HG02588 (cell line): ENCODE results near the gene ATXN2.

Source experiments
- ATAC-seq: cut with Tn5 transposase; IDR thresholded peaks from one replicate; pipeline ENCODE4 v1.9.1; 2021; ENCODE audit warnings: mild to moderate bottlenecking, moderate library complexity; ENCODE audit not compliant: unreplicated experiment

ATXN2 gene

DNA sequence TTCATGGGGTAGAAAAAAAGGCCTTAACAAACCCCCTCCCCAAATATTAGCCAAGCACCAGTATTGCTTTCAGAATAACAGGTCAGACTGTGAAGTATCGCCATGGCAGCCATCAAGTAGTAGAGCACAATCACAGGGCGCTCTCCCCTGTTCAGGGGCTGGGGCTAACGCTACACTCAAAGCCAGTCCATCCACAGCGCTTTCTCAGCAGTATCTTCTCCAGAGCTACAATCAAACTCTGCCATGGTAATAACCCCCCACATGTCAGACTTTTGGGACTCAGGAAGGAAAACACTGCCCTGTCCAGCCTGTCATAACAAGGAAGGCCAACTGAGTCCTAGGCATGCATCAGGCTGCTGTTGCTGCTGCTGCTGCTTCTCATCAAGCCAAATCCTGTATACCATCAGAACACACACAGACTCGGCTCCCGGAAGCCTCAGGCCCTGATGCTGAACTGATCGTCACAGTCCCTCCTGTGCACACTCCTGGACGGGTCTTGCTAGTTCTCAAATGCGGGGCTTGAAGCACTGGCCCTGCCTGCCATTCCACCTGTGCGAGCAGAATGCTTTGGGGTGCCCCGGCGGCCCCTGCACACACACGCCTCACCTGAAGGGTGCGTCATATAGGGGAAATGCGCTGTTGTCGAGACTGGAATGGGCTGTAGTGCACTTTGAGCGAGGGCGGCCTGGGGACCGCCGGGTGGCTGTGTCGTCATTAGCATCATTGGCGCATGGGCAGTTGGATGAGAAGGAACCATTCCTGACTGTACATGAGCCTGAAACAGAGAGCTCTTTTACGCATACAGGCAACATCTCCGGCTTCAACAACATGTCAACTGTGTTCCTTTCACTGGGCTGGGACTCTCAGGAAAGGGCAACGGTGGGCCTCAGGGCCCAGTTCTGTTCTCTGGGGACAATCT lies 145.8 kb downstream of the ATXN2 start:
- ATAC-seq: no peak

DNA sequence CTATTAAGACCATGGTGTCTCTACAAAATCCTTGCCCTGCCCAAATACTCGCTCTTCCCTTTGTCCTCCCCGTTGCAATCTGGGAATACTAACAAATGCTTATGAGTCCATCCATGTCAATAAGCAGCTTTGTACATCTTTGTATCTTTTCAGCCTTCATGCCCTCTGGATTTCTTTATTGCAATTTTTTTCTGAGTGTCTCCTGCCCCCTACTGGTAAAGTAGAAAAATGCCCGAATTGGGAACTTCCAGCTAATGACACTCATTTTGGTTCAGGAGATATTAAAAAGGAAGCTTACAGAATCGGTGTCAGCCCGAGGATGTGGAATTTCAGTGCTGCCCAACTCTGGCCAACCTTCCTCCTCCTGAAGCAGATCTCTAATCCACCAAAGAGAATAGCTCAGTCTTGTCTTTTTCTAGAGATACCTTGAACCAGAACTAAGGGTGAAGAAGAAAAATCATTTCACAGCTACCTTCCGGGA lies 147.4 kb downstream of the ATXN2 start:
- ATAC-seq: no peak

DNA sequence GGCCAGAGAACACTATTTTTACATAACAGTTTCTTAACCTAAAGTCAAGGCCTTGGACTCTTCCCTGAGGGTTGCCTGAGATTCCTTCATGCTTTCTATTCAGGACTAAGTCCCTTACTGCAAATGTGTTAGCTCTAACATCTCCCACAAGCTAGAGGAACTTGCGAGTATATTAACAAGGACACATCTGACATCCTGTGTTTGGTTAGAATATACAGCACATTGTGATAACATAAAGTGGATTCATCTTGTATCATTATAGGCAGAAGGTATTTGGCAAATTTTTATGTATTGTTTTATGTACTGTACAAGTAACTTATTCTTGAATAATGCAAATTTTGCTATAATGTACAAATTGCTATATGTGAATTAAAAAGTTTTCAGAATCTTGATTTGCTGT lies 147.9 kb downstream of the ATXN2 start:
- no peak for ATAC-seq

DNA sequence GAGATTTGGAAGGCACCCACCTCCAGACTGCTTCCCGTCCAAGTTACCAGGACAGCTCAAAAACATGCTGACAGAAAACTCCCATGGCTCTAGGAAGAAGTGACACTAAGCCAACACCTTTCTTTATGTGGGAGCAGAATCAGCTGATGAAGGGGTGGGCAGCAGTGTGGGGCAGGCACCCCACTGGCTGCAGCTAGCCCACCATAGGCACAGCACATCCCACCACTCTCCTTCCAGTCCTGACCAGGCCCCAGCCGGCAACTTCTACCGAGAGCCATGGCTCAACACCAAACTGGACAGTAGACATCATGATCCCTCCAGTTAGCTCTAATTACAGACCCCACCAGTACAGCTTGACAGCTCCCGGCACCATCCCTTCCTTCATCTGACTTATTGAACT lies 148.4 kb downstream of the ATXN2 start:
- ATAC-seq: no peak

DNA sequence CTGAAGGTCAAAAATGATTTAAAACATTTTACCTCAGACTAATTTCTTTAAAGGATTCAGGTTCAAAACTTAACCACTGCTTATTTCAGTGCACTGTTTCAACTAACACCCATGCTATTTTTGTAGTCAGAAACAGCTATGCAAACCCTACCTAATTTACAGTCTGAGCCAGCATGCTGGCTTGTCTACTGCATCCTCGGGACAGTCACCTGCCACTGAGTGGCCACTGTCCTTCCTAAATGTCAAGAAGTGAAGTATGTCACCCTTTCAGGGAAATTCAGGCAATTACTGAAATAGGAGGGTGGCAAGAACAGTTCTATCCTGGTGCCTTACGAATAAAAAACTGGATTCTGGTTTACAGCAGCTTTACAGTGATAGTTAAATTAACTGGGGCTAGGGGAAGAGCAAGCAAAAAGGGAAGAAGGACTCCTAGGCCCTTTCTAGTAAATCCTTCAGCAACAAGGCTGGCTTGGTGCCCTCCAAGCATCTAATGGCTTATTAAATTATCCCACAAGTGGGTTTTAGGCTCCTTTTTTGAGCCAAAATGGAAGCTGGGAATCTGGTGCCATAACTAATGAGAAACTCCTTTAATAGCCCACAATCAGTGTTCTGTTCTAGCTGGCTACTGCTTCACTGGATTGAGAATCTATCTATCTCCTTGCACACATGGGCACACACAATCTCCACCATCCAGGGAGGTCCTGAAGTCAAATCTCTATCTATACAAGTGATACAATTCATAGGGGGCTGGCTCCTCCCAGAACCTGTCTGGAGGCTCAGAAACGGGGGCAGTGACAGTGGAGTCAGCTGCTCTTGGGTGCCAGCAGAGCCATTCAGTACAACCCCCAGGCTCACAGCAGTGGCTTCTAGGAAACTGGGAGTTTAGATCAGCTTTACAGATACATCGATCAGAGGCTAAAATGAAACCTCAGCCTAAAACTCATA lies 150.0 kb downstream of the ATXN2 start:
- ATAC-seq: no peak

DNA sequence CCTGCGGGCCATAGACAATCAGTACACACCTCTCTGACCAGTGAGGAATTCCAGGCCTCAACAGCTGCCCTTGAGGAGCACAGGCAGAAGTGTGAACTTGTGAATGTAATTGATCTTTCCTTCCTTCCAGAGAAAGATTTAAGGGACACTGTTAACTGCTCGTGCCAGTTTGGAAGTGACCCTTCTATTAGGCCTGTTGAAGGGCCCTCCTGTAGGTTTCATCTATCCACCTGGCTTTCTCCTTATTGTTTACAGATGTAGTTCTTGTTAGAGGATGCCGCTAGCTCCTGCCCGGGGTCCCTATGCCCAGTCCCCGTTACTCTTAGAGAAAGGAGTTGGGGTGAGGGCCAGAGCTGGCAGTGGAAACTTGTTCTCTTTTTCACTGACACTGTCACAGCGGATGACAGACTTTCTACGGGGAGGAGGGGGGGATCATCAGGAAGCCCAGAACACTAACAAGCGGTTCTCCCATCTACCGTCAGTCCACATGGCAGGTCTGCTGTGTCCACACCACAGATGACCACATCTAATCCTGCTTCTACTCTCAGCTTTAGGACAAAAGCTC lies 150.8 kb downstream of the ATXN2 start:
- ATAC-seq: no peak

DNA sequence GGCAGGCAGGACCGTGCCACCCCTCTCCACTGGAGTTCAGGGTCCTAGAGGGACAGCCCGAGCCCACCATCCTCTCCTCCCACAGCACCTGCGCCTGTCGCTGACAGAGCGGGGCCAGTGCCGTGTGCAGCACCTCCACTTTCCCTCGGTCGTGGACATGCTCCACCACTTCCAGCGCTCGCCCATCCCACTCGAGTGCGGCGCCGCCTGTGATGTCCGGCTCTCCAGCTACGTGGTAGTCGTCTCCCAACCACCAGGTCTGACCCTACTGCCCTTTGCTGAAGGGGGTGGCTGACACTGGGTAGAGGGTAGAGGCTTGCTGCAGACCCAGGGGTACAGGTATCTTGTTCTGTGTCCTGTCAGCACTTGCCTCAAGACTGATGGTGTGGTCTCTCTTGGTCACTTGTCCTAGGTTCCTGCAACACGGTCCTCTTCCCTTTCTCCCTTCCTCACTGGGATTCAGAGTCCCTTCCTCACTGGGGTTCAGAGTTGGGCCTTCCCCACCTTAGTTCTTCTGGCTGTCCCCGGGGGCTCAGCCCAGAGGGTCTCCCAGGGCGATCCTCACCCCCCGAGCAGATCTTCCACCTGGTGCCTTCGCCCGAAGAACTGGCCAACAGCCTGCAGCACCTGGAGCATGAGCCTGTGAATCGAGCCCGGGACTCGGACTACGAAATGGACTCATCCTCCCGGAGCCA lies 151.4 kb downstream of the ATXN2 start:
- ATAC-seq: no peak

DNA sequence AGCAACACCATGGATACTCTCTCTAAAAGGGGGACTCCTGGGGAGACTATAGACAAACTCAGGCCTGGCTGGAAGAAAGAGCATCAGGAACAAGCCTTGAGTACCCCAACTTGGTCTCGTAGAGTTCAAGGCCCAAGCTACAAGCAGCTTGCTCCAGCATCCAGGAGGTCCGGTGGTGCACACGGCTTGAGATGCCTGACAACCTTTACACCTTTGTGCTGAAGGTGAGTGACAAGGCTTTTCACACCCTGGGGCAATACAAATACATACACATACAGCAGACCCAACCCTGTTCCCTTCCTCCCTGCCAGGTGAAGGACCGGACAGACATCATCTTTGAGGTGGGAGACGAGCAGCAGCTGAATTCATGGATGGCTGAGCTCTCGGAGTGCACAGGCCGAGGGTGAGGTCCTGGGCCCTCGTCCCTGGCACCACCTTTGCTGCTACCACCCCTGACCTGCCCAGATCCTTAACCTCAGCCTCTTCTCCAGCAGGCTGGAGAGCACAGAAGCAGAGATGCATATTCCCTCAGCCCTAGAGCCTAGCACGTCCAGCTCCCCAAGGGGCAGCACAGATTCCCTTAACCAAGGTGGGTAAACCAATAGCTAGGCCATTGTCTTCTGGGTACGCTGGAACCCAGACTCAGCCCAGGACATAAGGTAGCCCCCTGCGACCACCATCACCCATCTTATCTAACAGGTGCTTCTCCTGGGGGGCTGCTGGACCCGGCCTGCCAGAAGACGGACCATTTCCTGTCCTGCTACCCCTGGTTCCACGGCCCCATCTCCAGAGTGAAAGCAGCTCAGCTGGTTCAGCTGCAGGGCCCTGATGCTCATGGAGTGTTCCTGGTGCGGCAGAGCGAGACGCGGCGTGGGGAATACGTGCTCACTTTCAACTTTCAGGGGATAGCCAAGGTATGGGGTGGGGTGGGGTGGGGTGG lies 152.2 kb downstream of the ATXN2 start:
- ATAC-seq: no peak

DNA sequence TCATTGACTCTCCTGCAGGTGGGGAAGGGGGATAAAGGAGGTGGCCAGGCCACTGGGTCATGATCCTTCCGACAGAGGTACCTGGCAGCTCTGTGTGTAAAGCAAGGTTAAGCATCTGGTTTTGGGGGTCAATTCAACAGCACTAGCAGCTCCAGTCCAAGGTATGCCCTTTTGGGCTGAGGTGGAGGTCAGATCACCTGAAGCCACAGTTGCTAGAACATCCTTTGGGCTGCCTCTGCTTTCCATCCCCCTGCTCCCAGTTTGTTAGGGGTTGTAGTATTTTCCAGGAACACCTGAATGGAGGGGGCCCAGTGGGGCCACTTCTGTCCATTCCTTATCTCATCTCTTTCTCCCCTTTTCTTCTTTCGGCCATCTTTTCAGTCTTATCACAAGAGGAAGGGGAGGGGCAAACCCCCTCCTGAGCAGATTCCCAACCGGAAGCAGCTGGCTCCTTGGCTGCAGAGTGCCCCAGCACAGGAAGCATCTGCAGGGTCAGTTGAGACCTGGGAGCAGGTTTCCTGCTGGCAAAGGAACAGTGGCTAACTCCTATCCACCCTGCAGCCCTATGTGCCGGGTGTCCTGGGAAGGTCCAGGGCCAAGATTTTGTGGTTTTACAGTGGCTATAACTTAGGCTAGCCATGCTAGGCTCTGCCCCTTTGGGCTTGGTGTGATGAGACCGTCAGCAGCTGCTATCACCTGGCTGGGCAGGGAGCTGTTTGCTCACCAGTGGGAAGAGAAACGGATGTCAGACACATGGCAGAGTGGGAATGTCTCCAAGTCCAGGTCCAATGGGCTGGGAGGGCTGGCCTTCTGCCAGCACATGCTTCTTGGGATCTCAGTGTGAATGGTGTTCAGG lies 153.2 kb downstream of the ATXN2 start:
- no peak for ATAC-seq

DNA sequence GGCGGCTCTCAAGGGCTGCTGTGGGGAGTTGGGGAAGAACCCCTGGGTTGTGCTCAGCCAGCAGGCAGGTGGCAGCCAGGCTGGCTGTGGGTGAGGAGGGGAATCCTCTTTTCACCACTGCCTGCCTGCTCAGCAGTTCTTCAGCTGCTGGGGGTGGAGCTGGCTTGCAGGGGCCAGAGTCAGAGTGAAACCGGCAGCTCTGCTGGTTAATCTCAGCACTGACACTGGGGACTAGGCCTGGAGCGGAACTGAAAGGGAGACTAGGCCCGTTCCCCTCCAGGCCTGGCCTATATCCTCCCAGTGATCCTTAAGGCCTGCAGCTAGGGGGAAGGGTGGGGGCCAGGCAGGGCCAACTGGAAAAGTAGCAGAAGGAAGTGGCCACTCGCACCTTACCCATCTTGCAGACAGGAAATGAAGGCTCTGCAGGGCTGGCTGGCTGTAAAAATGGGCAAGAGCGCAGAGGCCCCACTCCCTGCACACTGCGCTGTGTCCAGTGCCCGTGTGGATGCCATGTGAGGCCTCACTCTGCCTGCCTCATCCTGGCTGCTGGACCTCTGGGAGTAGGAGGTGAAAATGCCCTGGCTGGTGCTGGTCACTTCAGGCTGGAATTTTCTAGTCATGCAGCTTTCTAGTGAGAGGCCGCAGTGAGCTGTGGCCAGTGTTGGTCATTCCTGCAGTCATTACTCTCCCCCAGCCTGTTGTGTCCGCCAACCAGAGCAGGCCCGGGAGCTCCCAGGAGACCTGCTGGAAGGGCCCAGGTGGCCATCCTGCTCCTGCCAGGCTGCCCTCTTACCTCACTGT lies 154.0 kb downstream of the ATXN2 start:
- peak; percentile 89 for ATAC-seq

DNA sequence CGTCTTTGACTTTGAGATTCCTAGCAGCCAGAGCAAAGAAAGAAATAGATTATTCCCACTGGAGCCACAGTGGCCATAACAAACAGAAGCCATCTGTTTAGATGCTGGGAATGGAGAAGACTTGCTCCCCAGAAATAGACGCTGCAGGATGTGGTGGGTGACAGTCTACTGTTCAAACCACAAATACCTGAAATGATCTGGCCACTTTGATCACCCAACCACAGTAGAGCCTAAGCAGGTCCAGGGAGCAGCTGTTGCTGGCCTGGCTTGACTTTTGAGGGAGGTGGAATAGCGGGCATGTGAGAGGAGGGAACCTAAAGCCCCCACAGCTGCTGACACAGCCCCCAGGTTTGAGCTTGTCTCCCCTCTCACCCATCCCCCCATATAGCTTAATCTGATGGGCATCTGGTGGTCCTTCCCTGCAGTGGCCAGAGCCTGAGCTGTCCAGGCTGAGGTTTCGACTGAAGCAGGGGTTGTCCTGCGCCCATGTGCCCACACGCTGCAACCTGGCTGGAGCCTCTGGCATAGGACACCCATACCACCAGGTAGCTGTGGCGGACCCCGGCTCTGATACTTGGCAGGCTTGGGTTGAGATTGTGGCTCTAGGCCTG lies 154.7 kb downstream of the ATXN2 start:
- peak; percentile 28 for ATAC-seq

DNA sequence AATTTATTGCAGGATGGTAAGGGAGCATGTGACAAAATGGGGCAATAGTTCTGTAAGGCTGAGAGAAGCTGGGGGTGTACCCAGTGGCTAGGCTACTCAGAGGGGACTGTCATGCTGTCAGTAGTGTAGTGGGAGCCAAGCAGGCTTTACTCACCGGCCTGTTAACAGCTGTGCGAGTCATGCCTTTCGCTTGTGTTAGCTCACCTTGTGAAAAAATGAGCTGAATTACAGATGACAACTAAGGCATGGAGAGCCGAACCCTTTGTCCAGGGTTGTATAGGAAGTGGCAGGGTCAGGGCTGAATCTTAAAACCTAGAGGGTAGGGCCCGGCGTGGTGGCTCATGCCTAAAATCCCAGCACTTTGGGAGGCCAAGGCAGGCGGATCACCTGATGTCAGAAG lies 155.5 kb downstream of the ATXN2 start:
- ATAC-seq: no peak

DNA sequence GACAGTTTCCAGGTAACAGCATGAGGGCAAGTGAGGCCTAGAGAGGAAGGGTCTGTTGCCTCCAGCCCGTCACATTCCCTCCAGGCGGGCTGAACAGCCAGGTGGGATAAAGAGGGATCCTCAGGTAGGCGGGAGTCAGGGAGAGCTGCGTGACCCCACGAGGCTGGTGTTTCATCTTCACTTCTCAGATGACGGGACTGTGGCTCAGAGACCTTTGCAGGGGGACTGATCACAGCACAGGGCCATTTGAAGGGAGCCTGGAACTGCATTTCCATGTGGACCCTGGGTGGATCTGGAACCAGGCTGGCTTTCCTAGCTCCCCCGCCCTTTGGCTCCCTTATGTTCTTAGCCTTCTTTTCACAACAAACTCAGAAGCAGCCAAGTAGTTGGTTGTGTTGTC lies 156.0 kb downstream of the ATXN2 start:
- ATAC-seq: no peak

DNA sequence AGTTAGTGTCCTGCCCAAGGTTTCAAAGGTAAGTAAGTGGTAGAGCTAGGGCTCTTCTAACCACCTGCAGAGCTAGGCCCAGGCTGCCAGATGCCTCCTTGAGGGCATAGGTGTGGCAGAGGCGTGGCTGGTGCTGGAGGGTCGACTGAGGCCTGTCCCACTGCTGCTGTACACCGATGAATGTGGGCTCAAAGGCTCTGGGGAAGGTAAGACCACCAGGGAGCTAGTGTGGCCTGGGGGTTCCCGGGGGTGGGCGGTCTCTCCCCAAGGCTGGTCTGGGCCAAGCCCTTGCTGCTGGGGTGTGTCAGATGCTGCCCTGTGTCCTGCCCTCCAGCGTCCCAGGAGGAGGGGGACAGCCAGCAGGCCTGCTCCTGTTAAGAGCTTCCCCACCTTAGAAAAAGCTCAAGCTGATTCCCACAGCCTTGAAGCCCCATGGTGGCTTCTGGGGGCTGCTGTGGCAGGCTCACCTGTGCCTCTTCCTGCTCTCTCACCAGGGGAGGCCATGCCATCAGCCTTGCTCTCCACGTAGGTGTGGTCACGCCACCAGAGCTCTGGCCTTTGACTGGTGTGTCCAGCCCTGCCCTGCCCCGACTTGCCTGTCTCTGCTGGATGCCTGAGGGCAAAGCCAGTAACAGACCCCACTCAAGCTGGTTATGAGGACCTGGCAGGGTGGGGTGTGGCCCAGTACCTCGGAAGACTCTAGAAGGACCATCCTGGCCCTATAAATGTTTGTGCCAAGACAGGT lies 156.6 kb downstream of the ATXN2 start:
- no peak for ATAC-seq

DNA sequence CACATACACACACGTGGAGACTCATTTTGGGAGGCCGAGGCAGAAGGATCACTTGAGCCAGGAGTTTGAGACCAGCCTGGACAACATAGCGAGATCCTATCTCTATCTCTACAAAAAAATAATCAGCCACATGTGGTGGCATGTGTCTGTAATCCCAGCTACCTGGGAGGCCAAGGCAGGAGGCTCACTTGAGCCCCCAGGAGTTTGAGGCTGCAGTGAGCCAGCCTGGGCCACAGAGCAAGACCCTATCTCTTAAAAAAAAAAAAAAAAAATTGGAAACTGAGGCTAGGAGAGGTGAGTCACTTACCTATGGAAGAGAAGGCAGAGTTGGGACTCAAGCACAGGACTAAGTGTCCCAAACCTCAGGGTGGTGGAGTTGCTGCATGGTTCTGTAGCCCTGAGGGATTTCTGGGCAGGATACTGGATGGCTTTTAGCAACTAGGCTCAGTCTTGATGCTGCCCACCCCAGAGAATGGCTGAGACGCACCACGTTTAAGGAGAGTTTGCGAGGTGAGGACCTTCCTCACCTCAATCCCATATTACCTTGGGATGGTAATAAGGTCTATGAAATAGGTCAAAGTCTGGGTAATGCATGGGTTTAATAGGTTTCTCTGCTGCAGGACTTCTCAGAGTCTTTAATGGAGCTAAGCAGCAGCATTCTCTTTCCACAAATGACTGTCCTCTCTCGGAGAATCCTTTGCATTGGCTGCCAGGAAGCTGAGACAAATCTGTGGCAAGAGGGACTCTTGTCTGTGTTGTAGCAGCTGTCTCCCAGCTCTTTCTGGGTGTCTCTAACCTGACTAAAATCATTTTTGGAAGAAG lies 157.8 kb downstream of the ATXN2 start:
- no peak for ATAC-seq

DNA sequence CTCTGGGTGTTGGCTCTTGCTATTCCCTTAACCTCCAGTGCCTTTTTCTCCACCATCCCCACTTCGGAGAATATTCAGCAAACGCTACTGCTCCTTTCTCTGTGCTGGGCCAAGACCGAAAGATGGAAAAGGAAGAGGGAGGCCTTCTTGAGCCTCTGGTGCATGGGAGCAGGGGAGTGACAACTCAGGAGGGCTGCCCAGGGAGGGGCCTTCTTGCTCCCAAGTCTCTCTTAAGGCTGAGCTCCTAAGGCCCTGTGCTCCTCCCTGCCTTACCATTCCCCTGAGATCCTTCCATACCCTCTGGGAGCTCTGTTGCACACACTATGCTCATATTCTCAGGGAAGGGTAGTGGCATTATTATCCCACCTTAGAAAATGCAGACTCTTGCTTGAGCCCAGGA lies 158.5 kb downstream of the ATXN2 start:
- no peak for ATAC-seq
